HEK293 (cell line): Measurements from ENCODE around the gene PRDX2.

Source experiments
- CTCF ChIP-seq: fragments of 450-650 bp; formaldehyde crosslinking; IDR thresholded peaks from 2 replicates; pipeline ENCODE4 v1.5.1; 2016; ENCODE audit warnings: missing biosample characterization, missing genetic modification characterization
- GLI4 ChIP-seq: fragments of 450-650 bp; formaldehyde crosslinking; IDR thresholded peaks from 2 replicates; pipeline ENCODE4 v1.5.1; 2016; ENCODE audit warnings: missing biosample characterization, missing genetic modification characterization
- OSR2 ChIP-seq: fragments of 450-650 bp; formaldehyde crosslinking; IDR thresholded peaks from 2 replicates; pipeline ENCODE4 v1.5.1; 2016; ENCODE audit warnings: missing biosample characterization, missing genetic modification characterization
- ZNF19 ChIP-seq: fragments of 450-650 bp; formaldehyde crosslinking; IDR thresholded peaks from 2 replicates; pipeline ENCODE4; 2016; ENCODE audit warnings: missing biosample characterization, missing genetic modification characterization, low read depth
- ZNF248 ChIP-seq: fragments of 450-650 bp; formaldehyde crosslinking; IDR thresholded peaks from 2 replicates; pipeline ENCODE4 v1.5.1; 2017; ENCODE audit warnings: missing biosample characterization, missing genetic modification characterization
- ZNF768 ChIP-seq: fragments of 450-650 bp; formaldehyde crosslinking; IDR thresholded peaks from 2 replicates; pipeline ENCODE4 v1.5.1; 2018; ENCODE audit warnings: missing biosample characterization, mild to moderate bottlenecking, missing genetic modification characterization

- TF ChIP-seq CTCF (tag by site-specific recombination) (no peak), ZNF768 (tag by site-specific recombination) (no peak), GLI4 (tag by site-specific recombination) (no peak), OSR2 (no peak), ZNF19 (tag by site-specific recombination) (no peak), ZNF248 (no peak)
Observed at GRCh38 chr19:12774588-12775555, 26.7 kb downstream of the PRDX2 start, which contains the start of gene HOOK2.
